ENCODE data around the gene OR2AG2. TPM values are rescaled to one million over a fixed set of nuclear protein-coding genes. Genes with fewer than 3 reads are reported as not detected.

Gene OR2AG2
- polyA plus RNA-seq, 1 donor from 2014 or later, result not detected

- no peak overlapping the region for H3K4me3 ChIP-seq (ENCODE audit: low read length)
- H3K9ac ChIP-seq (ENCODE audit: low read length), result no peak overlapping the region
- H3K27ac ChIP-seq (ENCODE audit: low read length), result no peak overlapping the region
- H3K79me2 ChIP-seq (replicated peaks; ENCODE audit: insufficient read depth, low read length), result no peaks in the 10 kb centered on the region
- H4K20me1 ChIP-seq (ENCODE audit: insufficient read depth), result no peaks in the 10 kb centered on the region
- no peaks in the 10 kb centered on the region for H3F3A ChIP-seq (ENCODE audit: insufficient read depth, low read length, poor library complexity, severe bottlenecking)
- H3K36me3 ChIP-seq (ENCODE audit: insufficient read depth, low read length), result no peaks in the 10 kb centered on the region
- TF ChIP-seq RAD21 (conservative IDR thresholded peaks at IDR 0.05) (no peak), SMC3 (conservative IDR thresholded peaks at IDR 0.05; ENCODE audit: poor library complexity) (no peak), EP300 (conservative IDR thresholded peaks at IDR 0.05; ENCODE audit: poor library complexity, severe bottlenecking) (no peak), CTCF (IDR thresholded peaks at IDR 0.05; ENCODE audit: poor library complexity, severe bottlenecking) (no peak), REST (IDR thresholded peaks at IDR 0.05; ENCODE audit: borderline replicate concordance) (no peak), TAF1 (IDR thresholded peaks at IDR 0.05; ENCODE audit: low read depth) (no peak), EZH2 (IDR thresholded peaks at IDR 0.05; ENCODE audit: borderline replicate concordance, insufficient read depth, low read length, poor library complexity, severe bottlenecking) (no peak), MXI1 (conservative IDR thresholded peaks at IDR 0.05; ENCODE audit: poor library complexity, severe bottlenecking) (no peak), POLR2AphosphoS5 (IDR thresholded peaks at IDR 0.05) (no peak)
- H3K9me2 ChIP-seq (ENCODE audit: insufficient read depth, low read length), result no peaks in the 10 kb centered on the region
- no peaks in the 10 kb centered on the region for H3K27me3 ChIP-seq (ENCODE audit: insufficient read depth, low read depth, low read length)
- no peaks in the 10 kb centered on the region for H3K9me3 ChIP-seq (ENCODE audit: low read length)
- H2AFZ ChIP-seq (ENCODE audit: low read depth, low read length), result no peak overlapping the region
- no peak overlapping the region for H3K4me2 ChIP-seq (ENCODE audit: low read length)
Observed at GRCh38 chr11:6724013-6724412, 47.8 kb downstream of the OR2AG2 start.

- H3K9ac ChIP-seq (ENCODE audit: low read length), result no peak overlapping the region
- no peaks in the 10 kb centered on the region for H3K79me2 ChIP-seq (replicated peaks; ENCODE audit: insufficient read depth, low read length)
- H3K9me2 ChIP-seq (ENCODE audit: insufficient read depth, low read length), result no peaks in the 10 kb centered on the region
- H3K27ac ChIP-seq (ENCODE audit: low read length), result no peak overlapping the region
- no peaks in the 10 kb centered on the region for H3K36me3 ChIP-seq (ENCODE audit: insufficient read depth, low read length)
- H3K4me3 ChIP-seq (ENCODE audit: low read length), result no peak overlapping the region
- H3K4me2 ChIP-seq (ENCODE audit: low read length), result no peak overlapping the region
- no peaks in the 10 kb centered on the region for H3F3A ChIP-seq (ENCODE audit: insufficient read depth, low read length, poor library complexity, severe bottlenecking)
- no peak overlapping the region for H2AFZ ChIP-seq (ENCODE audit: low read depth, low read length)
- no peaks in the 10 kb centered on the region for H4K20me1 ChIP-seq (ENCODE audit: insufficient read depth)
- no peaks in the 10 kb centered on the region for H3K9me3 ChIP-seq (ENCODE audit: low read length)
- H3K27me3 ChIP-seq (ENCODE audit: insufficient read depth, low read depth, low read length), result no peaks in the 10 kb centered on the region
- TF ChIP-seq POLR2AphosphoS5 (IDR thresholded peaks at IDR 0.05) (no peak), MXI1 (conservative IDR thresholded peaks at IDR 0.05; ENCODE audit: poor library complexity, severe bottlenecking) (no peak), SMC3 (conservative IDR thresholded peaks at IDR 0.05; ENCODE audit: poor library complexity) (no peak), REST (IDR thresholded peaks at IDR 0.05; ENCODE audit: borderline replicate concordance) (no peak), RAD21 (conservative IDR thresholded peaks at IDR 0.05) (no peak), CTCF (IDR thresholded peaks at IDR 0.05; ENCODE audit: poor library complexity, severe bottlenecking) (no peak), TAF1 (IDR thresholded peaks at IDR 0.05; ENCODE audit: low read depth) (no peak), EZH2 (IDR thresholded peaks at IDR 0.05; ENCODE audit: borderline replicate concordance, insufficient read depth, low read length, poor library complexity, severe bottlenecking) (no peak), EP300 (conservative IDR thresholded peaks at IDR 0.05; ENCODE audit: poor library complexity, severe bottlenecking) (no peak)
Observed at GRCh38 chr11:6721343-6721742, 50.4 kb downstream of the OR2AG2 start.

All from neural cell (in vitro differentiated cells).